Transverse colon (tissue), 4 donors: ENCODE data around the gene CDC7.

Source experiments
- EP300 ChIP-seq: sonication (generic); formaldehyde crosslinking; IDR thresholded peaks from one replicate; pipeline ENCODE4 v1.6.1; 2017; ENCODE audit warnings: antibody characterized with exemption, low read depth
- POLR2AphosphoS5 ChIP-seq, 3 donors: sonication (generic); formaldehyde crosslinking; IDR thresholded peaks; one replicate each; pipeline ENCODE4 v1.6.1; 2016; ENCODE audit warnings: antibody characterized with exemption in 3 of 3
- TF ChIP-seq, protein P1 (sequence below), 5 experiments: fragments of 200-600 bp in 3 of 5; fragments of 450-650 bp in 2 of 5; sonication (generic) in 3 of 5; IDR thresholded peaks; 1 replicate in 2 of 5; 2 replicates in 3 of 5; pipeline ENCODE4 v1.5.1; 2016 to 2017; ENCODE audit warnings: antibody characterized with exemption in 5 of 5, inconsistent platforms in 3 of 5, mild to moderate bottlenecking in 2 of 5, moderate library complexity in 1 of 5

DNA sequence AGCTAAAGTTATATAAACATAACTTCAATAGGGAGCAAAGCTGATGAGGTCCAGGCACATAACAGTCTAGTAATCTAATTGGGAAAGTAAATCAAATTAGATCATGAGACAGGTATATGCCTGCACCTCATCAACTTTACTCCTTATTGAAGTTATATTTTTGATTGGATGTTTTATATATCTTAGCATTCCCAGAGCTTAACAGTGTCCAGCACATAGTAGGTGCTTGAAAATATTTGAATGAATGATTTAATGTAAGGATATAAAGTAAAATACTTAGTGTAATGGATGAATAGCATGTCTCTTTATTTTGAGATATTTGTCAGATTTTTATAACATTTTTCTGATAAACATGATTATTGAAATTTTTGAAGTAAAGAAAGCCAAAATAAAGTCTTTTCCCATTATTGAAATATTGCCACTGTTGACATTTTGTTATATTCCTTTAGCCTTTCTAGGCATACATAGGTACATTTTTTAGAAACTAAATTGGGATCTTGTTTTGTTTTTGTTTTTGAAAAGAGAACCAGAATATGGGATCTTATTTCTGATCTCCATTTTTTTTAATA, 2.8 kb downstream of the CDC7 start:
- TF ChIP-seq EP300: no peak
- no peak for TF ChIP-seq POLR2AphosphoS5 (IDR thresholded peaks at IDR 0.05)
- TF ChIP-seq, protein P1, sequence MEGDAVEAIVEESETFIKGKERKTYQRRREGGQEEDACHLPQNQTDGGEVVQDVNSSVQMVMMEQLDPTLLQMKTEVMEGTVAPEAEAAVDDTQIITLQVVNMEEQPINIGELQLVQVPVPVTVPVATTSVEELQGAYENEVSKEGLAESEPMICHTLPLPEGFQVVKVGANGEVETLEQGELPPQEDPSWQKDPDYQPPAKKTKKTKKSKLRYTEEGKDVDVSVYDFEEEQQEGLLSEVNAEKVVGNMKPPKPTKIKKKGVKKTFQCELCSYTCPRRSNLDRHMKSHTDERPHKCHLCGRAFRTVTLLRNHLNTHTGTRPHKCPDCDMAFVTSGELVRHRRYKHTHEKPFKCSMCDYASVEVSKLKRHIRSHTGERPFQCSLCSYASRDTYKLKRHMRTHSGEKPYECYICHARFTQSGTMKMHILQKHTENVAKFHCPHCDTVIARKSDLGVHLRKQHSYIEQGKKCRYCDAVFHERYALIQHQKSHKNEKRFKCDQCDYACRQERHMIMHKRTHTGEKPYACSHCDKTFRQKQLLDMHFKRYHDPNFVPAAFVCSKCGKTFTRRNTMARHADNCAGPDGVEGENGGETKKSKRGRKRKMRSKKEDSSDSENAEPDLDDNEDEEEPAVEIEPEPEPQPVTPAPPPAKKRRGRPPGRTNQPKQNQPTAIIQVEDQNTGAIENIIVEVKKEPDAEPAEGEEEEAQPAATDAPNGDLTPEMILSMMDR (IDR thresholded peaks at IDR 0.05): no peak
